H1 (cell line): ENCODE measurements around the gene LRRFIP1. TPM values are rescaled to one million over a fixed set of nuclear protein-coding genes. Genes with fewer than 3 reads are reported as not detected.

Experiments used
- CTCF ChIA-PET: fragments of 300-600 bp; sonication (Branson Sonifier 250); formaldehyde crosslinking; loops from one replicate; lab custom pipeline; 2021; ENCODE audit not compliant: partially characterized antibody; lab: Charles Lee
- POLR2A ChIA-PET: fragments of 300-600 bp; sonication (Branson Sonifier 250); formaldehyde crosslinking; loops from one replicate; lab custom pipeline; 2021; ENCODE audit warnings: inconsistent platforms; ENCODE audit not compliant: partially characterized antibody; lab: Charles Lee
- DNase-seq, 2 experiments: peaks; one replicate each; pipeline versions ENCODE4 v3.0.0 to v3.0.0-alpha.2; 2010 to 2022; ENCODE audit warnings: low spot score in 2 of 2, low read depth in 1 of 2, mixed read lengths in 1 of 2
- FAIRE-seq: peaks from 2 replicates; lab custom pipeline; 2011; peaks lifted over from hg19 to GRCh38; lab: Jason Lieb, UNC
- H2AFZ ChIP-seq: 2 replicates; pipeline ENCODE4 v1.8.1; 2012; ENCODE audit warnings: low read length, inconsistent platforms
- H2AK5ac ChIP-seq: 2 replicates; pipeline ENCODE4 v1.6.1; 2013; ENCODE audit warnings: low read depth, low read length
- H2BK120ac ChIP-seq: replicated peaks from 2 replicates; pipeline ENCODE3; 2013; ENCODE audit warnings: low read depth, low read length, inconsistent platforms
- H2BK12ac ChIP-seq: 2 replicates; pipeline ENCODE4 v1.6.1; 2013; ENCODE audit warnings: low read depth, low read length
- H2BK15ac ChIP-seq: 2 replicates; pipeline ENCODE4 v1.6.1; 2013; ENCODE audit warnings: low read length
- H2BK20ac ChIP-seq: 2 replicates; pipeline ENCODE4 v1.6.1; 2013; ENCODE audit warnings: low read length
- H2BK5ac ChIP-seq: 2 replicates; pipeline ENCODE4 v1.6.1; 2013; ENCODE audit warnings: low read depth, low read length
- H3K14ac ChIP-seq: 2 replicates; pipeline ENCODE4 v1.6.1; 2013; ENCODE audit warnings: inconsistent platforms; ENCODE audit not compliant: insufficient read length
- H3K18ac ChIP-seq: 2 replicates; pipeline ENCODE4 v1.6.1; 2013; ENCODE audit warnings: low read length; ENCODE audit errors: extremely low read depth
- H3K23ac ChIP-seq: 2 replicates; pipeline ENCODE4 v1.6.1; 2013; ENCODE audit warnings: inconsistent platforms; ENCODE audit not compliant: insufficient read length
- H3K23me2 ChIP-seq: 2 replicates; pipeline ENCODE4 v1.6.1; 2013; ENCODE audit warnings: low read depth, low read length
- H3K27ac ChIP-seq: 2 replicates; pipeline ENCODE4 v1.6.1; 2011; ENCODE audit warnings: low read depth, low read length, inconsistent platforms
- H3K27me3 ChIP-seq, 4 experiments: replicated peaks in 1 of 4; 1 replicate in 1 of 4; 2 replicates in 3 of 4; pipeline versions ENCODE4 v1.6.1 to v1.8.1; 2011 to 2013; ENCODE audit warnings: low read length in 3 of 4, mild to moderate bottlenecking in 3 of 4, inconsistent platforms in 2 of 4, mixed read lengths in 2 of 4, moderate library complexity in 1 of 4; ENCODE audit not compliant: control insufficient read depth in 3 of 4, insufficient read depth in 3 of 4; ENCODE audit errors: extremely low read depth in 1 of 4
- H3K36me3 ChIP-seq, 4 experiments: 2 replicates each; pipeline versions ENCODE4 v1.6.1 to v1.8.1; 2011 to 2013; ENCODE audit warnings: mild to moderate bottlenecking in 4 of 4, low read length in 3 of 4, moderate library complexity in 2 of 4, control low read depth in 1 of 4, inconsistent platforms in 1 of 4; ENCODE audit not compliant: insufficient read depth in 4 of 4, control insufficient read depth in 2 of 4
- H3K4ac ChIP-seq: replicated peaks from 2 replicates; pipeline ENCODE3; 2013; ENCODE audit warnings: low read length, low read depth, mixed read lengths, inconsistent platforms; ENCODE audit not compliant: insufficient read length
- H3K4me1 ChIP-seq, 4 experiments: replicated peaks in 1 of 4; 1 replicate in 1 of 4; 2 replicates in 3 of 4; pipeline versions ENCODE4 v1.6.1 to v1.8.1; 2011 to 2013; ENCODE audit warnings: low read length in 3 of 4, inconsistent platforms in 2 of 4, mixed read lengths in 1 of 4; ENCODE audit not compliant: insufficient read depth in 4 of 4, control insufficient read depth in 3 of 4
- H3K4me2 ChIP-seq, 2 experiments: 2 replicates each; pipeline versions ENCODE4 v1.6.1 to v1.8.1; 2011 to 2013; ENCODE audit warnings: low read depth in 2 of 2, low read length in 2 of 2, control low read depth in 1 of 2, inconsistent platforms in 1 of 2, mild to moderate bottlenecking in 1 of 2; ENCODE audit not compliant: insufficient read depth in 1 of 2
- H3K4me3 ChIP-seq, 4 experiments: fragments of 200-600, 300-600 bp in 1 of 4; sonication (generic), shearing (Covaris generic), sonication (Bioruptor Twin) in 1 of 4; 2 replicates each; pipeline versions ENCODE4 v1.5.1 to v1.8.1; 2011 to 2016; ENCODE audit warnings: low read length in 4 of 4, low read depth in 3 of 4, control low read depth in 2 of 4, inconsistent platforms in 2 of 4, mild to moderate bottlenecking in 2 of 4, mixed read lengths in 1 of 4, moderate library complexity in 1 of 4; ENCODE audit not compliant: insufficient read depth in 2 of 4; ENCODE audit errors: extremely low read depth in 1 of 4
- H3K56ac ChIP-seq: replicated peaks from 2 replicates; pipeline ENCODE3; 2013; ENCODE audit warnings: low read depth, mild to moderate bottlenecking, mixed read lengths, low read length, inconsistent platforms; ENCODE audit not compliant: insufficient read length
- H3K79me1 ChIP-seq: 2 replicates; pipeline ENCODE4 v1.6.1; 2013; ENCODE audit warnings: low read depth, low read length, control low read depth
- H3K79me2 ChIP-seq, 2 experiments: 2 replicates each; pipeline versions ENCODE4 v1.6.1 to v1.8.1; 2012 to 2013; ENCODE audit warnings: low read length in 2 of 2, mild to moderate bottlenecking in 2 of 2, inconsistent platforms in 1 of 2; ENCODE audit not compliant: insufficient read depth in 2 of 2, control insufficient read depth in 1 of 2
- H3K9ac ChIP-seq, 4 experiments: replicated peaks in 1 of 4; 1 replicate in 1 of 4; 2 replicates in 3 of 4; pipeline versions ENCODE4 v1.6.1 to v1.8.1; 2011 to 2013; ENCODE audit warnings: low read depth in 3 of 4, low read length in 3 of 4, control low read depth in 2 of 4, mild to moderate bottlenecking in 2 of 4, moderate library complexity in 2 of 4, inconsistent platforms in 1 of 4; ENCODE audit errors: extremely low read depth in 1 of 4
- H3K9me3 ChIP-seq, 2 experiments: 2 replicates each; pipeline versions ENCODE4 v1.6.1 to v1.8.1; 2012 to 2013; ENCODE audit warnings: mild to moderate bottlenecking in 2 of 2, moderate library complexity in 2 of 2, control low read depth in 1 of 2, inconsistent platforms in 1 of 2, low read depth in 1 of 2, low read length in 1 of 2, mixed read lengths in 1 of 2; ENCODE audit not compliant: insufficient read depth in 2 of 2
- H4K20me1 ChIP-seq, 2 experiments: replicated peaks in 1 of 2; 2 replicates each; pipeline versions ENCODE3 to v1.8.1; 2011 to 2013; ENCODE audit warnings: inconsistent platforms in 2 of 2, low read length in 2 of 2, mild to moderate bottlenecking in 1 of 2; ENCODE audit not compliant: insufficient read depth in 2 of 2, control insufficient read depth in 1 of 2
- H4K5ac ChIP-seq: 2 replicates; pipeline ENCODE4 v1.6.1; 2013; ENCODE audit warnings: low read length, low read depth, mixed read lengths, inconsistent platforms; ENCODE audit not compliant: insufficient read length
- H4K8ac ChIP-seq: 2 replicates; pipeline ENCODE4 v1.8.0; 2013; ENCODE audit warnings: mild to moderate bottlenecking, moderate library complexity, low read length, inconsistent platforms; ENCODE audit not compliant: insufficient read depth; ENCODE audit errors: extremely low read depth
- H4K91ac ChIP-seq: replicated peaks from 2 replicates; pipeline ENCODE3; 2013; ENCODE audit warnings: low read length, mixed read lengths, inconsistent platforms; ENCODE audit not compliant: insufficient read length
- CBX8 ChIP-seq: fragments of 300-800, 300-1000 bp; sonication (generic); IDR thresholded peaks from 2 replicates; pipeline ENCODE4 v1.7.1; 2016; ENCODE audit warnings: low read depth, low read length, borderline replicate concordance
- CREB1 ChIP-seq: IDR thresholded peaks from 2 replicates; pipeline ENCODE4 v1.6.1; 2012; ENCODE audit warnings: inconsistent platforms
- JUND ChIP-seq: IDR thresholded peaks from 2 replicates; pipeline ENCODE4 v1.6.1; 2011; ENCODE audit warnings: mild to moderate bottlenecking, improper control_type of control experiment, low read length
- MAX ChIP-seq: IDR thresholded peaks from 2 replicates; pipeline ENCODE4 v1.6.1; 2012; ENCODE audit warnings: inconsistent platforms
- RAD21 ChIP-seq, 2 experiments: IDR thresholded peaks in 1 of 2; conservative IDR thresholded peaks in 1 of 2; 2 replicates each; pipeline ENCODE4 v1.6.1; 2011; ENCODE audit warnings: low read depth in 2 of 2, low read length in 2 of 2, improper control_type of control experiment in 1 of 2, inconsistent platforms in 1 of 2, mild to moderate bottlenecking in 1 of 2, moderate library complexity in 1 of 2
- SAP30 ChIP-seq: fragments of 300-600 bp; sonication (generic); IDR thresholded peaks from 2 replicates; pipeline ENCODE4 v1.7.1; 2012; ENCODE audit warnings: low read length, moderate library complexity, mild to moderate bottlenecking, inconsistent platforms; ENCODE audit not compliant: insufficient read depth, insufficient replicate concordance
- SIN3A ChIP-seq, 2 experiments: IDR thresholded peaks in 1 of 2; conservative IDR thresholded peaks in 1 of 2; 2 replicates each; pipeline ENCODE4 v1.6.1; 2011 to 2012; ENCODE audit warnings: low read length in 2 of 2, improper control_type of control experiment in 1 of 2, low read depth in 1 of 2, mild to moderate bottlenecking in 1 of 2
- TBP ChIP-seq: IDR thresholded peaks from 2 replicates; pipeline ENCODE4 v1.6.1; 2011; ENCODE audit warnings: low read depth, low read length, improper control_type of control experiment
- WGBS, 2 experiments: shearing (Covaris generic) in 1 of 2; methylation state at CpG; one replicate each; pipeline versions ENCODE4 v1.1.6 to v1.1.7; 2013 to 2015; ENCODE audit warnings: low lambda C conversion rate in 2 of 2, mixed read lengths in 2 of 2, inconsistent platforms in 1 of 2, low coverage in 1 of 2, missing lambda C conversion rate in 1 of 2; ENCODE audit not compliant: insufficient replicate concordance in 2 of 2, insufficient coverage in 1 of 2, insufficient read length in 1 of 2; ENCODE audit errors: extremely low coverage in 1 of 2, missing lambda C conversion rate in 1 of 2; 5-methylcytosine and 5-hydroxymethylcytosine counted together
- polyA plus RNA-seq, 7 experiments: library from polyadenylated mRNA; depleted of rRNA in 3 of 7; stranded (reverse) in 5 of 7; unstranded in 2 of 7; fragments of >200 nt in 5 of 7; fragments of 200-250 nt in 2 of 7; gene quantifications; 1 replicate in 5 of 7; 2 replicates in 1 of 7; 4 replicates in 1 of 7; pipeline versions ENCODE4 v1.2.1 to v1.2.3, GENCODE V29; 2011 to 2013; ENCODE audit warnings: missing spikeins in 2 of 7, mixed read lengths in 2 of 7
- total RNA-seq: library from RNA; stranded (reverse); fragmentation: NEBNext Ultra II Directional; extraction: Animal tissue kit (Norgen Biotek cat#: 25700); gene quantifications from 2 replicates; pipeline ENCODE4 v1.2.1, GENCODE V29; 2021
- TF ChIP-seq, protein P1 (sequence below): IDR thresholded peaks from 2 replicates; pipeline ENCODE4 v1.6.1; 2011; ENCODE audit warnings: low read depth, mild to moderate bottlenecking, low read length; ENCODE audit not compliant: insufficient read depth
- TF ChIP-seq, protein P2 (sequence below): IDR thresholded peaks from 2 replicates; pipeline ENCODE4 v1.6.1; 2012; ENCODE audit warnings: low read length, inconsistent platforms

The LRRFIP1 gene
- total and polyA plus RNA-seq, 2 of the 8 experiments (the other 6 are each of a cell fraction or from before 2014, with no cell fraction given), result 12.1 to 75.8 TPM

GRCh38 chr2:237664151-237664550 lies 36.8 kb downstream of the LRRFIP1 start:
- Histone ChIP-seq H3K4me3 (no peak overlapping the region), H4K20me1 (peaks cover 0 to 5% of the 10 kb centered on the region in 2 experiments), H4K8ac (no peak overlapping the region), H2BK12ac (no peak overlapping the region), H2BK20ac (no peak overlapping the region), H3K4me2 (no peak overlapping the region), H4K91ac (no peak overlapping the region), H2AK5ac (no peak overlapping the region), H3K9me3 (no peaks in the 10 kb centered on the region), H3K4me1 (peaks cover 6 to 21% (median 8%) of the 10 kb centered on the region in 4 experiments), H3K36me3 (no peaks in the 10 kb centered on the region), H3K79me2 (no peaks in the 10 kb centered on the region), H2BK15ac (no peak overlapping the region), H3K23ac (no peak overlapping the region), H3K14ac (no peak overlapping the region), H3K9ac (no peak overlapping the region), H3K18ac (no peak overlapping the region), H3K79me1 (peaks cover 5% of the 10 kb centered on the region), H4K5ac (no peak overlapping the region), H3K23me2 (no peaks in the 10 kb centered on the region), H2BK5ac (no peak overlapping the region), H2AFZ (no peak overlapping the region), H3K27ac (no peak overlapping the region), H2BK120ac (no peak overlapping the region), H3K27me3 (no peaks in the 10 kb centered on the region), H3K4ac (no peak overlapping the region), H3K56ac (no peak overlapping the region)
- FAIRE-seq (no peak), DNase-seq (no peak)
- POLR2A ChIA-PET, result interaction anchor here (0.6 to 0.7 kb wide), 2 partner anchors 64 to 103 kb away, joined by 3 read pairs; no protein-coding TSS in a partner anchor
- CTCF ChIA-PET, result interaction anchor here (1.6 kb wide), 2 partner anchors 9 to 92 kb away, joined by 6 to 7 read pairs; no protein-coding TSS in a partner anchor
- 94% methylated on average over 16 of the region's 17 CpGs; no CpG with 5 or more reads in 1 of the 2 experiments for WGBS, 2 experiments
- TF ChIP-seq SAP30 (no peak), JUND (no peak), MAX (no peak), TBP (no peak), RAD21 (IDR thresholded peaks at IDR 0.05 in 1 of 2, conservative IDR thresholded peaks at IDR 0.05 in 1 of 2; ENCODE audit: low read depth in 2 of 2, low read length in 2 of 2) (no peak), CREB1 (no peak), CBX8 (no peak), SIN3A (conservative IDR thresholded peaks at IDR 0.05 in 1 of 2, IDR thresholded peaks at IDR 0.05 in 1 of 2; ENCODE audit: low read depth in 1 of 2, low read length in 2 of 2) (no peak)
- TF ChIP-seq, protein P1, sequence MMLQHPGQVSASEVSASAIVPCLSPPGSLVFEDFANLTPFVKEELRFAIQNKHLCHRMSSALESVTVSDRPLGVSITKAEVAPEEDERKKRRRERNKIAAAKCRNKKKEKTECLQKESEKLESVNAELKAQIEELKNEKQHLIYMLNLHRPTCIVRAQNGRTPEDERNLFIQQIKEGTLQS, result no peak
- TF ChIP-seq, protein P2, sequence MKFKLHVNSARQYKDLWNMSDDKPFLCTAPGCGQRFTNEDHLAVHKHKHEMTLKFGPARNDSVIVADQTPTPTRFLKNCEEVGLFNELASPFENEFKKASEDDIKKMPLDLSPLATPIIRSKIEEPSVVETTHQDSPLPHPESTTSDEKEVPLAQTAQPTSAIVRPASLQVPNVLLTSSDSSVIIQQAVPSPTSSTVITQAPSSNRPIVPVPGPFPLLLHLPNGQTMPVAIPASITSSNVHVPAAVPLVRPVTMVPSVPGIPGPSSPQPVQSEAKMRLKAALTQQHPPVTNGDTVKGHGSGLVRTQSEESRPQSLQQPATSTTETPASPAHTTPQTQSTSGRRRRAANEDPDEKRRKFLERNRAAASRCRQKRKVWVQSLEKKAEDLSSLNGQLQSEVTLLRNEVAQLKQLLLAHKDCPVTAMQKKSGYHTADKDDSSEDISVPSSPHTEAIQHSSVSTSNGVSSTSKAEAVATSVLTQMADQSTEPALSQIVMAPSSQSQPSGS, result no peak
